Ovary (tissue), 9 donors: ENCODE data around the gene TMOD2. TPM values are rescaled to one million over a fixed set of nuclear protein-coding genes. Genes with fewer than 3 reads are reported as not detected.

Experiments used
- DNase-seq, 5 donors: peaks; one replicate each; pipeline ENCODE4 v3.0.0-alpha.2; 2019 to 2020
- H3K27ac ChIP-seq, 2 donors: fragments of 200-600 bp; one replicate each; pipeline versions ENCODE4 v1.5.1 to v1.8.0; 2019 to 2022
- H3K27me3 ChIP-seq: fragments of 200-600 bp; one replicate; pipeline ENCODE4 v1.8.0; 2022
- H3K36me3 ChIP-seq: fragments of 200-600 bp; sonication (generic); one replicate; pipeline ENCODE4 v1.5.1; 2019
- H3K4me1 ChIP-seq: one replicate; pipeline ENCODE4 v1.8.1; 2013; ENCODE audit warnings: mild to moderate bottlenecking, moderate library complexity; ENCODE audit not compliant: insufficient read depth
- H3K4me3 ChIP-seq: fragments of 200-600 bp; sonication (generic); one replicate; pipeline ENCODE4 v1.5.1; 2017
- H3K9me3 ChIP-seq, 2 donors: fragments of 200-600 bp in 1 of 2; sonication (generic) in 1 of 2; one replicate each; pipeline versions ENCODE4 v1.5.1 to v1.8.1; 2013 to 2019; ENCODE audit warnings: mild to moderate bottlenecking in 1 of 2, moderate library complexity in 1 of 2
- EP300 ChIP-seq: sonication (generic); formaldehyde crosslinking; IDR thresholded peaks from one replicate; pipeline ENCODE4 v1.6.1; 2017; ENCODE audit warnings: antibody characterized with exemption
- POLR2A ChIP-seq: fragments of 450-650 bp; IDR thresholded peaks from one replicate; pipeline ENCODE4 v1.6.1; 2017; ENCODE audit warnings: antibody characterized with exemption, mild to moderate bottlenecking, moderate library complexity
- WGBS, 3 donors: extraction: QIAGEN DNeasy Blood & Tissue Kit in 1 of 3; methylation state at CpG; one replicate each; pipeline versions ENCODE4 v1.1.5 to v1.1.7; 2013 to 2017; 5-methylcytosine and 5-hydroxymethylcytosine counted together
- intact Hi-C, 4 donors: fragments of 100-400 bp; cut with DNase I; formaldehyde crosslinking; loops; one replicate each; pipeline versions ENCODE4 v1.11.0 to v1.15.1; 2022 to 2023
- polyA plus RNA-seq, 2 donors: library from polyadenylated mRNA; stranded (reverse); fragments of 200-250 nt in 1 of 2; fragments of 350-450 nt in 1 of 2; fragmentation: Illumina TruSeq in 1 of 2; extraction: RNeasy Lipid Tissue Mini Kit (QIAGEN cat#74804) in 1 of 2; gene quantifications; one replicate each; pipeline ENCODE4 v1.2.3, GENCODE V29; 2013 to 2014
- total RNA-seq, 7 donors: library from RNA; depleted of rRNA in 2 of 7; stranded (reverse); fragments of >200 nt in 2 of 7; fragmentation: NEBNext Ultra II Directional in 3 of 7; extraction: Animal tissue kit (Norgen Biotek cat#: 25700) in 3 of 7; gene quantifications; one replicate each; pipeline versions ENCODE4 v1.1.0 to v1.2.4, GENCODE V29; 2016 to 2023
- TF ChIP-seq, protein P1 (sequence below), 3 donors: fragments of 450-650 bp in 2 of 3; fragments of 200-600 bp in 1 of 3; IDR thresholded peaks; one replicate each; pipeline versions ENCODE4 v1.5.1 to v1.8.0; 2016 to 2022; ENCODE audit warnings: antibody characterized with exemption in 3 of 3, mild to moderate bottlenecking in 1 of 3
- donor health status: DM: no; HTN: no; CAD: no; lungs with moderate emphysema.
- donor health status: DM: no; HTN: no; CAD: no.
- donor health status: Bipolar disorder and iron deficiency.
- donor health status: DM: yes; HTN: yes; CAD: no.
- donor health status: DM: no; HTN: no; CAD: no.
- donor health status: DM: yes; HTN: yes; CAD: no.

TMOD2 gene
- total and polyA plus RNA-seq, 9 donors = 3.4 to 15.7 (median 11.9) TPM

DNA sequence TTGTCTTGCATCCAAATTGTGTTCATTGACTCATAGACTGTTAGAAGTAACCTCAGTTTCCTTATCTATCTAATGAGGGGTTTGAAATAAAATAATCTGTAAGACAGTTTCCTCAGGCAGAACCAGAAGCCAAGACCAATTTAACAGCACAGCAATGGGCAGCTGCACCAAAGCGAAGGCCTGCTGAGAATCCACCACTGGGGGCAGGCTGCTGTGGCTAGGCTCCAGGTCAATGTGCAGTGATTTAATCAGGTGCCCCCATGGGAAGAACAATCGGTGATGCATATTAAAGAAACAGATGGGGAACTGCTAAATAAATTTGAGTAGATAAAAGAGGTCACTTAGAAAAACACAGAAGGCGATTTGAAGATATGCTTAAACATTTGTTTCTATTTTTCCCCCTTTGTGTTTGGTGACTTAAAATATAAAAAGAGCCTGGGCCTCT is 50.0 kb downstream of the TMOD2 start:
- TF ChIP-seq, protein P1, sequence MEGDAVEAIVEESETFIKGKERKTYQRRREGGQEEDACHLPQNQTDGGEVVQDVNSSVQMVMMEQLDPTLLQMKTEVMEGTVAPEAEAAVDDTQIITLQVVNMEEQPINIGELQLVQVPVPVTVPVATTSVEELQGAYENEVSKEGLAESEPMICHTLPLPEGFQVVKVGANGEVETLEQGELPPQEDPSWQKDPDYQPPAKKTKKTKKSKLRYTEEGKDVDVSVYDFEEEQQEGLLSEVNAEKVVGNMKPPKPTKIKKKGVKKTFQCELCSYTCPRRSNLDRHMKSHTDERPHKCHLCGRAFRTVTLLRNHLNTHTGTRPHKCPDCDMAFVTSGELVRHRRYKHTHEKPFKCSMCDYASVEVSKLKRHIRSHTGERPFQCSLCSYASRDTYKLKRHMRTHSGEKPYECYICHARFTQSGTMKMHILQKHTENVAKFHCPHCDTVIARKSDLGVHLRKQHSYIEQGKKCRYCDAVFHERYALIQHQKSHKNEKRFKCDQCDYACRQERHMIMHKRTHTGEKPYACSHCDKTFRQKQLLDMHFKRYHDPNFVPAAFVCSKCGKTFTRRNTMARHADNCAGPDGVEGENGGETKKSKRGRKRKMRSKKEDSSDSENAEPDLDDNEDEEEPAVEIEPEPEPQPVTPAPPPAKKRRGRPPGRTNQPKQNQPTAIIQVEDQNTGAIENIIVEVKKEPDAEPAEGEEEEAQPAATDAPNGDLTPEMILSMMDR (IDR thresholded peaks at IDR 0.05) = no peak
- TF ChIP-seq POLR2A = no peak
- TF ChIP-seq EP300 = no peak
- intact Hi-C loops = no loop called here
- no peaks in the 10 kb centered on the region for H3K4me1 ChIP-seq
- H3K4me3 ChIP-seq = no peak overlapping the region
- no peaks in the 10 kb centered on the region for H3K9me3 ChIP-seq
- no peak for DNase-seq
- no peak overlapping the region for H3K27ac ChIP-seq
- H3K27me3 ChIP-seq = no peaks in the 10 kb centered on the region
- 55 to 63% (median 63%) methylated on average over 3 of the region's 3 CpGs for WGBS, 3 donors
- no peaks in the 10 kb centered on the region for H3K36me3 ChIP-seq

GRCh38 chr15:51802593-51802992 is 51.2 kb downstream of the TMOD2 start:
- 95 to 97% (median 96%) methylated on average over 5 of the region's 5 CpGs for WGBS, 3 donors
- intact Hi-C loops = no loop called here
- Histone ChIP-seq H3K27me3 (no peaks in the 10 kb centered on the region), H3K36me3 (no peaks in the 10 kb centered on the region), H3K4me3 (no peak overlapping the region), H3K9me3 (no peaks in the 10 kb centered on the region), H3K27ac (no peak overlapping the region), H3K4me1 (no peaks in the 10 kb centered on the region)
- no peak for DNase-seq
- TF ChIP-seq EP300 = no peak
- TF ChIP-seq, protein P1 (IDR thresholded peaks at IDR 0.05) = no peak
- TF ChIP-seq POLR2A = no peak

DNA sequence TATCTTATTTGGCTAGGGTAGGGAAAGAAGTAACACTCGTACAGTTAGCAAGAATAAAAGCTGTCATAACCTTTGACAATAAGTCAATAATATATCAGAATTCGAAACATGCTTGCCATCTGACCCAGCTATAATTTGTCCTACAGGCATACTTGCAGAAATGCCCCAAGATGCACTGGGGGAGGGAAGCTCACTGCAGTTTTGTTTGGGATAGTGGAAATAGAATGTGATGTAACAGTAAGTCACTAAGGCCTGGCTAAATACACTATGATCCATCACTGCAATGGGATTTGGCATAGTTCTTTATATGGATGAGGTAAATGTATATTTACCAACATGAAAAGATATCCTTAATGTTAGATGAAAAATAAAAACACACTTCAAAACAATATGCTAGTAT is 52.6 kb downstream of the TMOD2 start:
- 94 to 97% (median 95%) methylated on average over 2 of the region's 2 CpGs for WGBS, 3 donors
- TF ChIP-seq POLR2A (no peak), EP300 (no peak)
- TF ChIP-seq, protein P1 (IDR thresholded peaks at IDR 0.05) = no peak
- H3K27me3 ChIP-seq = no peaks in the 10 kb centered on the region

GRCh38 chr15:51806123-51806522 is 54.7 kb downstream of the TMOD2 start:
- Histone ChIP-seq H3K27me3 (no peaks in the 10 kb centered on the region), H3K4me3 (no peak overlapping the region), H3K27ac (no peak overlapping the region), H3K9me3 (no peaks in the 10 kb centered on the region), H3K36me3 (no peaks in the 10 kb centered on the region), H3K4me1 (no peaks in the 10 kb centered on the region)
- no peak for DNase-seq
- 41 to 80% (median 53%) methylated on average over 2 of the region's 2 CpGs for WGBS, 3 donors
- intact Hi-C loops = no loop called here
- TF ChIP-seq POLR2A (no peak), EP300 (no peak)
- TF ChIP-seq, protein P1 (IDR thresholded peaks at IDR 0.05) = no peak

More for the DNA sequence above, 52.6 kb downstream of the TMOD2 start:
- H3K4me1 ChIP-seq = no peaks in the 10 kb centered on the region
- no peak overlapping the region for H3K4me3 ChIP-seq
- H3K27ac ChIP-seq = no peak overlapping the region
- intact Hi-C loops = no loop called here
- H3K36me3 ChIP-seq = no peaks in the 10 kb centered on the region
- DNase-seq = no peak
- no peaks in the 10 kb centered on the region for H3K9me3 ChIP-seq

- Histone ChIP-seq H3K27me3 (no peaks in the 10 kb centered on the region), H3K27ac (no peak overlapping the region), H3K4me1 (no peaks in the 10 kb centered on the region), H3K36me3 (no peaks in the 10 kb centered on the region), H3K9me3 (no peaks in the 10 kb centered on the region), H3K4me3 (no peak overlapping the region)
- WGBS, 3 donors = 12 to 27% (median 17%) methylated on average over 1 of the region's 1 CpG
- intact Hi-C loops = no loop called here
- TF ChIP-seq EP300 (no peak), POLR2A (no peak)
- TF ChIP-seq, protein P1 (IDR thresholded peaks at IDR 0.05) = no peak
- DNase-seq = no peak
These were observed 58.1 kb downstream of the TMOD2 start for GRCh38 chr15:51809457-51809856.
